ENCODE data around the gene GRAMD2A.

GRCh38 chr15:72167445-72167844 is 30.1 kb downstream of the GRAMD2A start:
- TF ChIP-seq CTCF (IDR thresholded peaks at IDR 0.05) = no peak
- no peak for TF ChIP-seq POLR2A (IDR thresholded peaks at IDR 0.05)
